Measurements from ENCODE around the gene KRT2.

Gene KRT2

DNA sequence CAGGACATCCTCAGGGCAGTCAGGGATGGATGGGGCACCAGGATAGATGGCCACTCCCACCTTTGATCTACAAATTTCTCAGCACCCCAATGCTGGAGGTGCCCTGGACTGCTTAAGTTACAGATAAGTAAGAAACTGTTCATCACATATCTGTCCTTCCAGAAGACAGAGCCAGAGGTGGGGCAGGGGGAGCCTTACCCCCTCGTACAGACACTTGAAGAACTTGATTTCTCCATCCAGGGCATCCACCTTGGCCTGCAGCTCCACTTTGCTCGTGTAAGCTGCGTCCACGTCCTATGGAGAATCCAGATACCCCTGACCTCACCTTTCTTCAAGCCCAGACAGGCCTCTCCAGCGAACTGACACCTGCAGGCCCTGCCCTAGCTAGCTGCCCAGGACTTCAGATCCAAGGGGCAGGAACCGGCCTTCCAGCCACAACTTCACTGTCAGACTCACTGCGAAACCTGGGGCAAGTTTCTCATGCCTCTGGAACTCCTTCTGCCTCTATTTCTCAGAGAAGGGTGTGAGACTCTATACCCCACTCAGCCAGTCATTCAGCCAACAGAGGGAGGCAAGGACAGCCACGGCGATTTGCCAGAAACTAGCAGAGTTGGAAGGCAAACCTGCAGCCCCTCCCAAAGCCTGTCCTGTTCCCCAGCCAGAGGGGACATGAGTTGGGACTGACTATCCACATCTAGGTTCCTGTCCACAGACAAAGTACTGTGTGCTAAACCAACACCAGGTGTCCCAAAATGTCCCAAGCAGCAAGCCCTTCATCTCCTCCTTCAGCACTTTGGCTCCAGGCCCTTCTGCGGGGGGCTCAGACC, 37.4 kb downstream of the KRT2 start:
- no peak for TF ChIP-seq CTCF (conservative IDR thresholded peaks at IDR 0.05; ENCODE audit: low read length)
- H3K4me3 ChIP-seq (ENCODE audit: low read length) = no peak overlapping the region
- DNase-seq (ENCODE audit: low read depth) = no peak

DNA sequence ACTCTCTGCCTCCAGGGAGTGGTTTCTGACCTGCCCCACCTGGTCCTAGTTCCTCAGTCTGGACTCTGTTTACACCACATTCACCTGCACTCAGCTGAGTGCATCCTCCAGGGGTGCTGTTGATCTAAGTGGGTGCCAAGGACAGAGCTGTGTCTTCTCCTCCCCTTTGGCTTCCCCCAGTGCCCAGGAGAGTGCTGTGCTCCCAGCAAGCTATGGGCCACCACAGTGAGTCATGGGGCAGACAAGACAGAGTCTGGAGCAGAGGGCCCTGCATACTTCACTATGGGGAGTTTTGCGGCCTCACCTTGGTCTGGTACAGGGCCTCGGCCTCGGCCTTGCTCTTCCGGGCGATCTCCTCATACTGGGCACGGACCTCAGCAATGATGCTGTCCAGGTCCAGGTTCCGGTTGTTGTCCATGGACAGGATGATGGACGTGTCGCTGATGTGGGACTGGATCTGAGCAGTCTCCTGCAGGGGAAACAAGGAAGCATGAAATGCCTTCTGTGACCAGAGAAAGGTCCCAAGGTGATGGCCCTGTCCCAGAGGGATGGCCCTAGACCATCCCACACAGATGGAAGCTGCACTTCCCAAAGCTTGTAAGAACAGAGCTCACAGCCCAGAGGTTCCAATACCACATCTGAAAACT, 38.5 kb downstream of the KRT2 start:
- no peak for DNase-seq (ENCODE audit: low read depth)
- TF ChIP-seq CTCF (conservative IDR thresholded peaks at IDR 0.05; ENCODE audit: low read length) = no peak
- H3K4me3 ChIP-seq (ENCODE audit: low read length) = no peak overlapping the region

DNA sequence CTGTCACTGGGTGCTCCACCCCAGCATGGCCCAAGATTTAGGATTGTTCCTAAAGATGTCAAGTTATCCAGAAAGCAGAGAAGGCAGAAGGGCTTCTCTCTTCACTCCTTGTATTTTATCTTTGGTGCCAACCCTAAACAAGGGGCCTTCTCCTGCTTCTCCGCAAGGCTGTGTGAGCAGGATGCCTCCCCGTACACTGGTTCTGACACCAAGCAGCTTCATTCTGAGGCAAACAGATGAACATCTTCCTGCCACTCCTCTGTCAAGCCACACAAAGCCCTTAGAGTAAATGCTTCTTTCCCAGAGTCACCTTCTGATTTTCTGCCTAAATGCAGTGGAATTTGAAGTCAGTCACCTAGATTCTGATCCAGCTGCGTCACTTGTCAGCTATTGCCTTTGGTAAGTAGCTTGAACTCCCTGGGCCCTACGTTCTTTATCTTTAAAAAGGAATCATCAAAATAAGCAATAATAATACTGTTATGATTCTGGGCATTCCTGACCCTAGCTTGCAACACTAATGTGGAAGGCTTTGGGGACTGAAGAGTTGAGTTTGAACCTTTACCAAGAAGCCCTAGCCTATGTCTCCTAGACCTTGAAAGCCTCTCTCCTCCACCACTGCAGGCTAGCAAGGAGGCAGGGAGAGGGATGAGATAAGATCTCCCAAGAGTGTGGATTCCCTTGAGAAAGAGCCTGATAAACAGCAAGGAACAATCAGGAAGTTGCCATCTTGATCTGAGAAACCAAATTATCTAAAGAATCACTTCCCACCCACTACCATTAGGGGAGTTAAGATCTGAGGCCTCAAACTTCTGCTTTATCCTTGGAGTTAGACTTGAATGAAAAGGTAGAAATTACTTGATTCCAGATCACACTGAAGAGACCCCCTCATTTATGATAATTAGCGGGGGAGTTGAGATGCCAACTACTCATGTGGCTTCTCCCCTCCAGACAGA, 39.3 kb downstream of the KRT2 start:
- no peak overlapping the region for H3K4me3 ChIP-seq (ENCODE audit: low read length)
- TF ChIP-seq CTCF (conservative IDR thresholded peaks at IDR 0.05; ENCODE audit: low read length) = no peak
- no peak for DNase-seq (ENCODE audit: low read depth)

DNA sequence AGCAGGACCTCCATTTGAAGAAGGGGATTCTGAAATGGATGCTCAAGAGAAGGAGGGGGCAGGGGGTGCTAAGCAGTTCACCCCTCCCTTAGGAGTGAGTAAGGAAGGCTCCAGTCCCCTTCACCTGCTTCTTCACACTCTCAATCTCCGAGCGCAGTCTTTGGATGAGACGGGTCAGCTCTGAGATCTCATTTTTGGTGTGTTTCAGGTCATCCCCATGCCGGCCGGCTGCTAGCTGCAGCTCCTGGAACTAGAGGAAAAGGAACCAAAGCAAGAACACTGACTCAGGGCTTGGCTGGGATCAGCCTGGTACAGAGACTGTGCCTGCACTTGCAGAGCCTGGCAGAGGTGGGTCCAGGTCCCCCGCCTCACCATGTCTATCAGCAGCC, 40.9 kb downstream of the KRT2 start:
- no peak overlapping the region for H3K4me3 ChIP-seq (ENCODE audit: low read length)
- DNase-seq (ENCODE audit: low read depth) = no peak
- TF ChIP-seq CTCF (conservative IDR thresholded peaks at IDR 0.05; ENCODE audit: low read length) = no peak

DNA sequence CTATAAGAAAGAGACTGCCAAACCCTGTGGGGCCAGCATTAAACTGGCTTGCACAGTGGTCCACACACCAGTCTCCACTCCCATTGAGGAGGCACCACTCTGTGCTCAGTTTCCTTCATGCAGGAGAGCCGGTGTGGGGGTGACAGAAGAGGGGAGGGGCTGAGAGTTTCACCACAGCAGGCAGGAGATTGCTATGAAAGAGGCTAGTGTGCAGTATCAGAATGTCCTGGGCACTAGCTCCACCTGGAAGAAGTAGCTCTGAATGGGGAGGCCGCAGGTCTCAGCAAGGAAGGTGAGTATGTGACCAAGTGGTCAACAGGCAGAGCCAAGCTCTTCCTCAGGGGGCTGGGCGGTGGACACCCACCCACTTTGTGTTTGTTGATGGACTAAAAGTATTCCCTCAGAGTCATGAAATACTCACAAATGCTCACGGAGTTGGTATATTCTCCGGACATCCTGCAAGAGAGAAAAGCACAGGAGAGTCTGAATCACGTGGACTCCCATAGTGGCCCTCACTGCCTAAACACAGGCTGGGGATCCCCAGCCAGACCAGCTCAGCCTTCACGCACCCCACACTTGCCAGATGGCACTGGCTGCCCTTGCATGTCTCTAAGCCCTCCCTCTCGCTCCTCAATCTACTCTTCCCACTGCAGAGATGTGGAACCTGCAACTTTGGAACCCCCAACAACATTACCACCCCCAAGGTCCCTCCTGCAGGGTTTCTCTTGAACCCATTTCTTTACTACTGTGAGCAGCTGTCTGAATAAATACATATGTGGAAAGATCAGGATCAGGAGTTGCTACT, 43.0 kb downstream of the KRT2 start:
- DNase-seq (ENCODE audit: low read depth) = no peak
- no peak for TF ChIP-seq CTCF (conservative IDR thresholded peaks at IDR 0.05; ENCODE audit: low read length)
- no peak overlapping the region for H3K4me3 ChIP-seq (ENCODE audit: low read length)

- no peak overlapping the region for H3K4me3 ChIP-seq (ENCODE audit: low read length)
- no peak for TF ChIP-seq CTCF (conservative IDR thresholded peaks at IDR 0.05; ENCODE audit: low read length)
- no peak for DNase-seq (ENCODE audit: low read depth)
Observed at GRCh38 chr12:52608161-52608560, 43.9 kb downstream of the KRT2 start.
